ENCODE results near the gene SPTBN4. TPM values are rescaled to one million over a fixed set of nuclear protein-coding genes. Genes with fewer than 3 reads are reported as not detected.
"Not testable (repeated sequence)": the region's sequence is repeated elsewhere in the genome, so short reads cannot be mapped to it uniquely, and the experiment has no call there.

Gene SPTBN4
- total RNA-seq, 2 experiments from 2014 or later: 1.3 to 2.3 TPM

DNA sequence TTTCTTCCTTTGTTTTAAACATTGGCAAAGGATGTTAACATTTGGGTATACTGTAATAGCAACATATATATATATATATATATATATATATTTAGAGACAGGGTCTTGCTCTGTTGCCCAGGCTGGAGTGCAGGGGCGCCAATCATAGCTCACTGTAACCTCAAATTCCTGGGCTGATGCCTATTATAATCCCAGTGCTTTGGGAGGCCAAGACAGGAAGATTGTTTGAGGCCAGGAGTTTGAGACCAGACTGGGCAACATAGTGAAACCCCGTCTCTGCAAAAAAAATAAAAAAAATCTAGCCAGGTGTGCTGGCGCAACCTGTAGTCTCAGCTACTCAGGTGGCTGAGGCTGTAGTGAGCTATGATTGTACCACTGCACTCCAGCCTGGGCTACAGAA is 6.6 kb upstream of the SPTBN4 start:
- Mint-ChIP-seq H3K4me3 (no peak overlapping the region), H3K9me3 (no peaks in the 10 kb centered on the region), H3K4me1 (ENCODE audit: low read depth) (peaks cover 11% of the 10 kb centered on the region), H3K36me3 (ENCODE audit: low read depth) (no peaks in the 10 kb centered on the region), H3K27ac (no peak overlapping the region), H3K27me3 (no peaks in the 10 kb centered on the region)
- POLR2A ChIA-PET: no interaction called here
- TF ChIP-seq, protein P1, sequence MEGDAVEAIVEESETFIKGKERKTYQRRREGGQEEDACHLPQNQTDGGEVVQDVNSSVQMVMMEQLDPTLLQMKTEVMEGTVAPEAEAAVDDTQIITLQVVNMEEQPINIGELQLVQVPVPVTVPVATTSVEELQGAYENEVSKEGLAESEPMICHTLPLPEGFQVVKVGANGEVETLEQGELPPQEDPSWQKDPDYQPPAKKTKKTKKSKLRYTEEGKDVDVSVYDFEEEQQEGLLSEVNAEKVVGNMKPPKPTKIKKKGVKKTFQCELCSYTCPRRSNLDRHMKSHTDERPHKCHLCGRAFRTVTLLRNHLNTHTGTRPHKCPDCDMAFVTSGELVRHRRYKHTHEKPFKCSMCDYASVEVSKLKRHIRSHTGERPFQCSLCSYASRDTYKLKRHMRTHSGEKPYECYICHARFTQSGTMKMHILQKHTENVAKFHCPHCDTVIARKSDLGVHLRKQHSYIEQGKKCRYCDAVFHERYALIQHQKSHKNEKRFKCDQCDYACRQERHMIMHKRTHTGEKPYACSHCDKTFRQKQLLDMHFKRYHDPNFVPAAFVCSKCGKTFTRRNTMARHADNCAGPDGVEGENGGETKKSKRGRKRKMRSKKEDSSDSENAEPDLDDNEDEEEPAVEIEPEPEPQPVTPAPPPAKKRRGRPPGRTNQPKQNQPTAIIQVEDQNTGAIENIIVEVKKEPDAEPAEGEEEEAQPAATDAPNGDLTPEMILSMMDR (IDR thresholded peaks at IDR 0.05): no peak
- CTCF ChIA-PET: no interaction called here
- intact Hi-C loops (cut with micrococcal nuclease): no loop called here
- no peak for ATAC-seq
- DNase-seq: no peak

DNA sequence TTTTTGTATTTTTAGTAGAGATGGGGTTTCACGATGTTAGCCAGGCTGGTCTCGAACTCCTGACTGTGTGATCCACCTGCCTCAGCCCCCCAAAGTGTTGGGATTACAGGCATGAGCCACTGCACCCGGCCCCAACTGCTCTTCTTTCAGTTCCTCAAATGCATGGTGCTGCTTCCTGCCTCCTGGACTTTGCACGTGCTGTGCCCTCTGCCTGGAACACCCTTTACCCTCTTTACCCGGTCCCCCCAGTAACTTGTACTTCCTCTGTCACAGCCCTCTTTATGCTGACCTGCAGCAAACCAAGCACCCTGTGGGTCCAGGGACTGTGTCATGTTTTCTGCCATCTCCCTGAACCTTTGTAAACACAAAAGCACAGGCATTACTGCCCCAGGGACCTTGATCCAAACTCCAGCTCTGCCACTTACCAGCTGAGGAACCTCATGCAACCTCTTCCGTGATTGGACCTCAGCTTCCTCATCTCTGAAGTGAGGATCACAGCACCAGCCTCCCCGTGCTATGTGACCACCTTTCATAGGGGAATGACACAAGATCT is 5.1 kb upstream of the SPTBN4 start:
- POLR2A ChIA-PET: no interaction called here
- DNase-seq (no peak), ATAC-seq (no peak)
- TF ChIP-seq, protein P1 (IDR thresholded peaks at IDR 0.05): no peak
- Mint-ChIP-seq H3K36me3 (ENCODE audit: low read depth) (peaks cover 4% of the 10 kb centered on the region), H3K4me1 (ENCODE audit: low read depth) (peaks cover 24% of the 10 kb centered on the region), H3K27me3 (peaks cover 6% of the 10 kb centered on the region), H3K9me3 (no peaks in the 10 kb centered on the region), H3K27ac (no peak overlapping the region), H3K4me3 (no peak overlapping the region)
- intact Hi-C loops (cut with micrococcal nuclease): no loop called here
- CTCF ChIA-PET: interaction anchor here (0.9 to 5.3 kb wide), 4 partner anchors 19 to 157 kb away, joined by 3 to 28 read pairs (median 8); no protein-coding TSS in a partner anchor

DNA sequence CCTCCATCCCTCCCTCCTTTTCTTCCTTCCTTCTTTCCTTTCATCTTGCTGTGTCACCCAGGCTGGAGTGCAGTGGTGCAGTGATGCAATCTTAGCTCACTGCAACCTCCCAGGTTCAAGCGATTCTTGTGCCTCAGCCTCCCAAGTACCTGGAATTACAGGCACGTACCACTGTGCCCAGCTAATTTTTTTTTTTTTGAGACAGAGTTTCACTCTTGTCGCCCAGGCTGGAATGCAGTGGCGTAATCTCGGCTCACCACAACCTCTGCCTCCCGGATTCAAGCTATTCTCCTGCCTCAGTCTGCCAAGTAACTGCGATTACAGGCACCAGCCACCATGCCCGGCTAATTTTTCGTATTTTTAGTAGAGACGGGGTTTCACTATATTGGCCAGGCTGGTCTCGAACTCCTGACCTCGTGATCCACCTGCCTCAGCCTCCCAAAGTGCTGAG is 3.2 kb upstream of the SPTBN4 start:
- H3K27ac Mint-ChIP-seq; ATAC-seq; H3K4me3 Mint-ChIP-seq; H3K27me3 Mint-ChIP-seq; H3K36me3 Mint-ChIP-seq (ENCODE audit: low read depth); DNase-seq; H3K9me3 Mint-ChIP-seq; POLR2A ChIA-PET; intact Hi-C loops (cut with micrococcal nuclease): not testable (repeated sequence)
- CTCF ChIA-PET: interaction anchor here (0.7 to 5.3 kb wide), 27 partner anchors 8 to 171 kb away, joined by 3 to 28 read pairs (median 7); partner anchors contain the start of genes C19orf47, PLD3, SERTAD1 and SERTAD3
- H3K4me1 Mint-ChIP-seq (ENCODE audit: low read depth): peaks cover 24% of the 10 kb centered on the region

DNA sequence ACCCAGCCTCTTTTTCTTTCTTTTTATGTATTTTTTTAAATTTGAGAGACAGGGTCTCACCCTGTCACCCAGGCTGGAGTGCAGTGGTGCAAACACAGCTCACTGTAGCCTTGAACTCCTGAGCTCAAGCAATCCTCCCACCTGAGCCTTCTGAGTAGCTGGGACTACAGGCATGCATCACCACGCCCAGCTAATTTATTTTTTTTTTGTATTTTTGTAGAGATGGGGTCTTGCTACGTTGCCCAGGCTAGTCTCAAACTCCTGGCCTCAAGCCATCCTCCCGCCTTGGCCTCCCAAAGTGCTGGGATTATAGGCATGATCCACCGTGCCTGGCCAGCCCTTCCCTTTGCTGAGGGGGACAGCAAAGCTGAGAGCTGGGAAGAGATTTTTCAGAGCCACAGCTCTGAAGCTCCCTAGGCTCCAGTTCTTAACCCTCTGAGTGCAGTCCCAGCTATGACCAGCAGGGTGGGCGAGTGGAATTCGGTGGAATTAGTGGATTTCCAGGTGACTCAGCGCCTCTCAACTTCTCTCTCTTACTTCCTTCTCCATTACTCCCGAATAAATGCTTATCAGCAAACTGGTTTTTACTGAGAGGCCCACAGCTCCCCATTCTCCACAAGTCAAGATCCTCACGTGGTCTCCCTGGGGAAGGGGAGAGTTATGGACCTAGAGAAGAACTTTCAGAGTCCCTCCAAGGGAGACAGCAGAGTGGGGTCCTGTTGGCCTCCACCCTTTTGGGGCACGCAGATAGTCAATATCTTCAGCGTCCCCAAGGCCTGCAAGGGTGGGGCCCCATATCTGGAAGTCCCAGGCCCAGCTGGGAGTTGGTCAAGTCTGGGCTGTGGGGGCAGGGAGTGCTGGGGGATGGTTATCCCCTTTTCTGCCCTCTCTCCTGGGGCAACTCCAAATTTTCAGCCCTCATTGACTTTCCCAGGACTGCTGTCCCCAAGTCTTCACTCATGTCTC is 2.5 kb upstream of the SPTBN4 start:
- ATAC-seq: no peak
- peak overlapping the region; percentile 80 for H3K4me3 Mint-ChIP-seq
- CTCF ChIA-PET: interaction anchor here (0.7 to 5.3 kb wide), 37 partner anchors 9 to 181 kb away, joined by 3 to 28 read pairs (median 6); partner anchors contain the start of genes AKT2, C19orf47, PLD3 and SERTAD1

DNA sequence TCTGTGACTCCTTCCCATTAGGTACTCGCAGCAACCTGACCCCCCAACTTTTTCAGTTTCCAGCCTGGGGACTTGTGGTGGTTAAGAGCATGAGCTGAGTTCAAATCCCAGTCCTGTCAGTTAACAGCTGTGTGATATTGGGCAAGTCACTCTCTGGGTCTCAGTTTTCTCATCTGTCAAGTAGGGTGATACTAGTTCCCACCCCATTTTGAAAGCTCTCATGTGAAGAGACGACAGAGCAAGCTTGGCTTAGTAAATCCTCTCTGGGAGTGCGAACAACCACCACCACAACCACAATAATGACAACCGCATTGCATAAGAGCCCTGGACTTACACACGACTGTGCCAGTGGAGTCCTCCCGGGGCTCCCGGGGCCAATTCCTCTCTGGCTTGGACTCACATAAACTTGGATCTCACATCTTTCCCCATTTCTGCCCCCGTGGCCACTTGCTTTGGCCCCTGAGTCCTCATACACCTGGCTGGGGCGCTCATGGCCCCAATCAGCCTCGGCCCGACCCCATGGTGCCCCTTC is 1.7 kb upstream of the SPTBN4 start:
- no peaks in the 10 kb centered on the region for H3K9me3 Mint-ChIP-seq
- H3K36me3 Mint-ChIP-seq (ENCODE audit: low read depth): peaks cover 4% of the 10 kb centered on the region
- no peak for ATAC-seq
- TF ChIP-seq, protein P1 (IDR thresholded peaks at IDR 0.05): no peak
- peak overlapping the region; percentile 80 for H3K4me3 Mint-ChIP-seq
- peaks cover 24% of the 10 kb centered on the region for H3K4me1 Mint-ChIP-seq (ENCODE audit: low read depth)
- CTCF ChIA-PET: interaction anchor here (0.9 to 5.3 kb wide), 34 partner anchors 8 to 181 kb away, joined by 3 to 28 read pairs (median 6); partner anchors contain the start of genes AKT2, C19orf47, PLD3 and SERTAD1
- H3K27ac Mint-ChIP-seq: peak overlapping the region; percentile 72
- POLR2A ChIA-PET: interaction anchor here (1.0 to 2.7 kb wide), 4 partner anchors 22 to 117 kb away, joined by 3 to 16 read pairs (median 4); partner anchors contain the start of gene C19orf47
- intact Hi-C loops (cut with micrococcal nuclease): no loop called here
- peak; percentile 67 for DNase-seq
- peaks cover 9% of the 10 kb centered on the region for H3K27me3 Mint-ChIP-seq

More for the DNA sequence above, 2.5 kb upstream of the SPTBN4 start:
- peak; percentile 80 for DNase-seq
- Mint-ChIP-seq H3K36me3 (ENCODE audit: low read depth) (peaks cover 4% of the 10 kb centered on the region), H3K4me1 (ENCODE audit: low read depth) (peaks cover 24% of the 10 kb centered on the region), H3K27me3 (peaks cover 9% of the 10 kb centered on the region), H3K27ac (no peak overlapping the region), H3K9me3 (no peaks in the 10 kb centered on the region)
- POLR2A ChIA-PET: interaction anchor here (1.0 to 2.7 kb wide), 4 partner anchors 21 to 117 kb away, joined by 3 to 16 read pairs (median 4); partner anchors contain the start of gene C19orf47
- TF ChIP-seq, protein P1 (IDR thresholded peaks at IDR 0.05): peak; percentile 84
- intact Hi-C loops (cut with micrococcal nuclease): no loop called here

All from activated CD8-positive, alpha-beta T cell treated with anti-CD3 and anti-CD28 coated beads for 36 hours (primary cell).